Nephron progenitor cell (in vitro differentiated cells): ENCODE data around the gene KLHL35.

ENCODE experiments used
- DNase-seq: peaks from one replicate; pipeline ENCODE4 v3.0.0; 2021
- H3K27ac Mint-ChIP-seq: 2 replicates; pipeline ENCODE4 v1.8.0; 2021; ENCODE audit warnings: mild to moderate bottlenecking, moderate library complexity, mixed read lengths
- H3K27me3 Mint-ChIP-seq: 2 replicates; pipeline ENCODE4 v1.8.0; 2021; ENCODE audit warnings: mild to moderate bottlenecking, low read depth, mixed read lengths; ENCODE audit not compliant: poor library complexity
- H3K36me3 Mint-ChIP-seq: 2 replicates; pipeline ENCODE4 v1.8.0; 2021; ENCODE audit warnings: low read depth, mixed read lengths
- H3K4me1 Mint-ChIP-seq: 2 replicates; pipeline ENCODE4 v1.8.0; 2021; ENCODE audit warnings: mixed read lengths
- H3K4me3 Mint-ChIP-seq: 2 replicates; pipeline ENCODE4 v1.8.0; 2021; ENCODE audit warnings: mild to moderate bottlenecking, moderate library complexity, mixed read lengths
- H3K9me3 Mint-ChIP-seq: 2 replicates; pipeline ENCODE4 v1.8.0; 2021; ENCODE audit warnings: mild to moderate bottlenecking, moderate library complexity, mixed read lengths
- TF ChIP-seq, protein P1 (sequence below): fragments of 200-600 bp; sonication (generic); IDR thresholded peaks from 2 replicates; pipeline ENCODE4 v1.5.0; 2021; ENCODE audit warnings: antibody characterized with exemption

Gene KLHL35

DNA sequence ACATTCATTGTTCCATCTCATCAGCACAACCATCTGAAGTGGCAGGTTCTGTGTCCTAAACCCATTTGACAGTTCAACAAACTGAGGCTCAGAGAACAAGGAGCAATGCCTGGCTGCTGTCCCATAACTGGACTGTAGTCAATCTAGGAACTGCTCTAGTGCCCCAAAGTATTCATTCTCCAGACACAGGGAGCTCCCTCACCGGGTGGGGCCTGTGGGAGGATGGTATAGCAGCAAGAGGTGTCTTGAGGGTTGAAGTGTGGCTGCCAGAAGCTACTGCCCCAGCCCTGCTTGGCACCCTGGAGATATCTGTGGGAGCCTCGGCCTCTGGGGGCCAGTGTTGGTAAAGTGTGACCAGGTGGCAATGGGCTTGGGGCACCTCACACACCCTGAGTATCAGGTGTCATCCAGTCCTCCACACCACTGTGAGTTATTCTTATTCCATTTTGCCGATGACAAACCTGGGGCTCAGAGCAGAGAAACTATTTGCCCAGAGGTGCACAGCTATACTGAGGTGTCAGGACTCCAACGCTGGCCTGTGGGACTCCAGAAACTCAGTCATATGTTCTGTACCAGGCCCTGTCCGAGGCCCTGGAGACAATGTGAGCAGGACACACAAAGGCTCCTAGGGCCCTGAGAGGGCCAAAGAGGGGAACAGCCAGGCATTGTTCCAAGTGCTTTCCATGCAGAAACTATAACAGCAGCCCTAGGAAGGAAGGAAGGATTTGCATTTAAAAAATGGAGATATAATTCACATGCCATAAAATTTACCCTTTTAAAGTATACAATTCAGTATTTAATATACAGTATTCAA lies 46.0 kb upstream of the KLHL35 start:
- no peaks in the 10 kb centered on the region for H3K9me3 Mint-ChIP-seq
- H3K4me3 Mint-ChIP-seq, result no peak overlapping the region
- H3K4me1 Mint-ChIP-seq, result peaks cover 56% of the 10 kb centered on the region
- no peaks in the 10 kb centered on the region for H3K36me3 Mint-ChIP-seq
- no peak overlapping the region for H3K27ac Mint-ChIP-seq
- no peak for DNase-seq
- peaks cover 14% of the 10 kb centered on the region for H3K27me3 Mint-ChIP-seq
- TF ChIP-seq, protein P1, sequence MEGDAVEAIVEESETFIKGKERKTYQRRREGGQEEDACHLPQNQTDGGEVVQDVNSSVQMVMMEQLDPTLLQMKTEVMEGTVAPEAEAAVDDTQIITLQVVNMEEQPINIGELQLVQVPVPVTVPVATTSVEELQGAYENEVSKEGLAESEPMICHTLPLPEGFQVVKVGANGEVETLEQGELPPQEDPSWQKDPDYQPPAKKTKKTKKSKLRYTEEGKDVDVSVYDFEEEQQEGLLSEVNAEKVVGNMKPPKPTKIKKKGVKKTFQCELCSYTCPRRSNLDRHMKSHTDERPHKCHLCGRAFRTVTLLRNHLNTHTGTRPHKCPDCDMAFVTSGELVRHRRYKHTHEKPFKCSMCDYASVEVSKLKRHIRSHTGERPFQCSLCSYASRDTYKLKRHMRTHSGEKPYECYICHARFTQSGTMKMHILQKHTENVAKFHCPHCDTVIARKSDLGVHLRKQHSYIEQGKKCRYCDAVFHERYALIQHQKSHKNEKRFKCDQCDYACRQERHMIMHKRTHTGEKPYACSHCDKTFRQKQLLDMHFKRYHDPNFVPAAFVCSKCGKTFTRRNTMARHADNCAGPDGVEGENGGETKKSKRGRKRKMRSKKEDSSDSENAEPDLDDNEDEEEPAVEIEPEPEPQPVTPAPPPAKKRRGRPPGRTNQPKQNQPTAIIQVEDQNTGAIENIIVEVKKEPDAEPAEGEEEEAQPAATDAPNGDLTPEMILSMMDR, result no peak

DNA sequence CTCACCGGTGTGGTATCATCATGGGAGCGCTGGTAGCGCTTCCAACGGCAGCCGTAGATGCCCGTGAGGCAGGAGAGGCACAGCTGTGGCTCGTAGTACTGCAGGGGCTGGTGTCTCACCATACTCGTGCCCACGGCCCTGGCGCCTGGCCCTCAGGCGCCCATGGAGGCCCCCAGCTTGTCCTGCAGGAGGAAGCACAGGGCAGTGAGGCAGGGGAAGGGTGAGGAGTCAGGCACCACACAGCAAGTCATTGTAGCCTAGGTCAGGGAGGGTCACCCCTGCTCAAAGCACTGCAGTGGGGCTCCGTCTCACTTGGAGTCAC lies 44.6 kb upstream of the KLHL35 start:
- Mint-ChIP-seq H3K9me3 (no peaks in the 10 kb centered on the region), H3K36me3 (no peaks in the 10 kb centered on the region), H3K27me3 (peaks cover 5% of the 10 kb centered on the region), H3K4me1 (peaks cover 67% of the 10 kb centered on the region), H3K4me3 (no peak overlapping the region), H3K27ac (no peak overlapping the region)
- DNase-seq, result no peak
- TF ChIP-seq, protein P1, result no peak

DNA sequence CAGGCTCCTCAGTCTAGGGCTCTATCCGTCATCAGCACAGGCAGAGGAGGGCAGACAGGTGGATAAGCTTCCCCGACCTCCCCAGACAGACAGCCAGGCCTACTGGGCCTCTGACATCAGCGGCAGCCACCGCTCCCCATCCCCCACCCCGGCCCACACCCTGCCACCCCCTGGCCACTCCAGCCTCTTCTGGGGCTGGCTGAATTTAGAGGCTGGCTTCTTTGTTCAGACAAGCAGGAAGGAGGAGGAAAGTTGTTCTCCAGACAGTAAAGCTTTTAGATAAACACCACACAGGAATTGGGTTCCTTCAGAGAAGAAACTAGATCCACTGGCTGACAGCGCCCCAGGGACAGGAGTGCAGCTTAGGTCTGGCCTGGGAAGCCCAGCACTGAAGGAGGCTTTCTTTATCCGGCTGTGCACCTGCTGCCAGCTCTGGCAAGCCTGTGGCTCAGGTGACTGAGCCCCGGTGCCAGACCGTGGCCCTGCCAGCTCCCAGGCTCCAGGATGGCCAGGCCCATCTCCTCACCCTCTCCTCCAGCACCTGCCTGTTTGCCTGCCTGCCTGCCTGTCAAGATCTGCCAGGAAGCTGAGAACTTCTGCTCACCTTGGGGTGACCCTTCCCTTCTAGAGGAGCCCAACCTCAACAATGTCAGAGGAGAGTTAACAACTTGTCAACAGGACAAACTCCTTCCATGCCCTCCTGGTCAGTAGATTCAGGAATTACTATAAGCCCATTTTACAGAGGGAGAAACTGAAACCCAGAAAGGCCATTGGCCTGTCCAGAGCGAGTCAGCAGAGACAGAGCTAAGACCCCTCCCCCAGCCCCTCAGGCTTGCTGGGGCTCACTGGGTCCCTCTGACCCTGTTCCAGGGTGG lies 44.0 kb upstream of the KLHL35 start:
- TF ChIP-seq, protein P1, result no peak
- peaks cover 5% of the 10 kb centered on the region for H3K27me3 Mint-ChIP-seq
- peaks cover 67% of the 10 kb centered on the region for H3K4me1 Mint-ChIP-seq
- H3K27ac Mint-ChIP-seq, result peak overlapping the region; percentile 83
- DNase-seq, result peak; percentile 32
- H3K9me3 Mint-ChIP-seq, result no peaks in the 10 kb centered on the region
- H3K36me3 Mint-ChIP-seq, result no peaks in the 10 kb centered on the region
- H3K4me3 Mint-ChIP-seq, result no peak overlapping the region

DNA sequence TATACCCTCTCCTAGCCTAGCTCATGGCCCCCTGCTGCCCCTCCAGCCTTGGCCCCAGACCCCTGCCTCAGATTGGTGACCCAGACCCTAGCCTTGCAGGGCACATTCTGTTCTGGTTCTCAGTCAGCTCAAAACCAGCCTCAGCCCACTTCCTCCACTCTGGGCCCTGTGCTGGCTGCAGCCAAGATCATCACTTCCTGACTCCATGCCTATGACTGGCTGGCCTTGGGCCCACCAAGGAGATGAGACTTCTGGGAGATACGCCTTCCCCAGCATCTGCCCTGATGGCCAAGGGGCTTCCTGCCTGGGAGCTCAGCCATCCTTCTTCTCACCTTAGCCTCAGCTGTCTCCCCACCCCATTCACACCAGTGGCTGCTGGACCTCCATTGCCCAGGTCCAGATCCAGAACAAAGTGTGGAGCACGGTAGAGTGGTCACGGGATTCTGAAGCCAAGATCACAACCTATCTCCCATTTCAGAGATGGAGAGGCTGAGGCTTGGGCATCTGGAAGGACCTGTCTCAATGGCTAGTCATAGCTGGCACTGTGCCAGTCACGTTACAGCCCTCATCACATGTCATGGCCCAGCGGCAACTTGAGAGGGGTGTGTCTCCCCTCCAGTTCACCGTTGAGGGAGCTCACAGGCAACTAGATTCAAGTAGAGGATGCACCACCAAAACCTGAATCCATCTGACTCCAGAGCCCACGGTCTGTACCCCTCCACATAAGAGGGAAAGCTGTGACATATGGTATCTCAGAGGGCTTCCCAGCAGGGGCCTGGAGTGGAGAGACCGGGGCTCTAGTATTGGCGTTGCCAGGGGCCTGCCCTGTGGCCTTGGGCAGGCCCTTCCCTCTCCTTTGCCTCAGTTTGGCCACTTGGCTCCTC lies 43.0 kb upstream of the KLHL35 start:
- H3K27ac Mint-ChIP-seq, result no peak overlapping the region
- no peak for DNase-seq
- no peaks in the 10 kb centered on the region for H3K36me3 Mint-ChIP-seq
- H3K4me1 Mint-ChIP-seq, result peaks cover 74% of the 10 kb centered on the region
- no peaks in the 10 kb centered on the region for H3K9me3 Mint-ChIP-seq
- no peak overlapping the region for H3K4me3 Mint-ChIP-seq
- H3K27me3 Mint-ChIP-seq, result peaks cover 5% of the 10 kb centered on the region
- TF ChIP-seq, protein P1, result no peak

DNA sequence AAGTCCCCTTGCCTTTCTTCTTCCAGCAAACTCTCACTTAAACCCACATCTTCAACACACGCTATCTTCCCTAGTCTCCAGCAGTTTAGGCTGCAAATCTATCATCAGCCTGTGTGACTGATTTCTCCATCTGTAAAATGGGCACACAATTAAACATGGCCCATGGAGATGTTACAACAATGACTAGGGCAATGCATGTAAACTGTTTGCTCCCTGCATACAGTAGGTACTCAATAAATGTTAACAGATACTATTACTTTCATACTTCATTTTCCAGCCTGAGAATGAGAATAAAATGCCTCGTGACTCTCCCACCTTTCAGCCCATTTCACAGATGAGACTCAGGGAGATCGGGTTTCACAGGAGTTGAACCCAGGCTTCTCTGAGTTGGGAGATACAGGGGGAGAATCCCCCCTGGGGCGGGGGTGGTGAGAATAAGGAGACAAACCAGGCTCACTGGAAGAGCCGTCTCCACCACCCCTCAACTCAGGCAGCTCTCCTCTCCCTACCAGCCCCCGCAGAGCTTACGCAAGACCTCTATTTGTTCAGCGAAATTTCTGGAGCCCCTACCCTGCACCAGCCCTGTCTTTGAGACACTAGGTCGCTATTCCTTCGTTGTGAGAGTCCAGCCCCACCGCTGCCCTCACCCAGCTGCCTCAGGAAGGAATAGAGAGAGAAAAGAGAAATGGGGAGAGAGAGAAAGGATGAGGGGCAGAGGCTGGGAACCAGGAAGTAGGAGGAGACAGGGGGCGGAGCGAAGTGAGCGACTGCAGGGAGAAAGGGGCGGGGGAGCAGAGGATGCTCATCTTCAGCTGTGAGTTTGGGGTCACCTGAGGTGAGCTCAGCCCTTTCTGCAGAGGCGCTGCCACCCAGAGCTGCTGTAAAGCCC lies 42.1 kb upstream of the KLHL35 start:
- H3K27ac Mint-ChIP-seq, result peak overlapping the region; percentile 22
- H3K9me3 Mint-ChIP-seq, result no peaks in the 10 kb centered on the region
- no peaks in the 10 kb centered on the region for H3K36me3 Mint-ChIP-seq
- peaks cover 80% of the 10 kb centered on the region for H3K4me1 Mint-ChIP-seq
- H3K4me3 Mint-ChIP-seq, result peak overlapping the region; percentile 62
- TF ChIP-seq, protein P1, result no peak
- DNase-seq, result peak; percentile 77
- H3K27me3 Mint-ChIP-seq, result peaks cover 3% of the 10 kb centered on the region
